GM23338 (cell line): ENCODE data around the gene CFDP1. TPM values are rescaled to one million over a fixed set of nuclear protein-coding genes. Genes with fewer than 3 reads are reported as not detected.

Source experiments
- ATAC-seq: fragments of 200-7000 bp; cut with Tn5 transposase; 3 replicates; pipeline ENCODE4 v1.9.1; 2020
- DNase-seq: peaks from one replicate; pipeline ENCODE4 v3.0.0-alpha.2; 2015; ENCODE audit warnings: low spot score
- H2AFZ ChIP-seq: fragments of 200-600 bp; sonication (generic); 2 replicates; pipeline ENCODE4 v1.8.0; 2016; ENCODE audit warnings: antibody characterized with exemption, mild to moderate bottlenecking, moderate library complexity
- H3F3A ChIP-seq: fragments of 200-600 bp; sonication (generic); replicated peaks from 2 replicates; pipeline ENCODE4 v1.8.0; 2017; ENCODE audit warnings: antibody characterized with exemption, mixed run types, low read depth
- H3K27ac ChIP-seq: fragments of 200-600 bp; sonication (generic); 2 replicates; pipeline ENCODE4 v1.6.1; 2016; ENCODE audit warnings: low read depth
- H3K27me3 ChIP-seq: fragments of 200-600 bp; sonication (generic); 2 replicates; pipeline ENCODE4 v1.8.0; 2016; ENCODE audit warnings: mild to moderate bottlenecking, mixed run types, moderate library complexity; ENCODE audit not compliant: insufficient read depth
- H3K36me3 ChIP-seq: fragments of 200-600 bp; sonication (generic); 2 replicates; pipeline ENCODE4 v1.8.0; 2016; ENCODE audit warnings: mild to moderate bottlenecking; ENCODE audit not compliant: insufficient read depth
- H3K4me1 ChIP-seq: fragments of 200-600 bp; sonication (generic); 2 replicates; pipeline ENCODE4 v1.8.0; 2016; ENCODE audit warnings: mild to moderate bottlenecking, moderate library complexity; ENCODE audit not compliant: insufficient read depth
- H3K4me2 ChIP-seq: fragments of 200-600 bp; sonication (generic); 2 replicates; pipeline ENCODE4 v1.7.1; 2017; ENCODE audit warnings: mixed run types
- H3K4me3 ChIP-seq: fragments of 200-600 bp; sonication (generic); 2 replicates; pipeline ENCODE4 v1.6.1; 2016; ENCODE audit warnings: mixed run types
- H3K79me2 ChIP-seq: fragments of 200-600 bp; sonication (generic); replicated peaks from 2 replicates; pipeline ENCODE4 v1.8.0; 2017; ENCODE audit warnings: mild to moderate bottlenecking; ENCODE audit not compliant: insufficient read depth
- H3K9me2 ChIP-seq: fragments of 200-600 bp; sonication (generic); 2 replicates; pipeline ENCODE4 v1.8.0; 2017; ENCODE audit not compliant: insufficient read depth
- H4K20me1 ChIP-seq: fragments of 200-600 bp; sonication (generic); replicated peaks from 2 replicates; pipeline ENCODE4 v1.8.0; 2017; ENCODE audit warnings: mild to moderate bottlenecking; ENCODE audit not compliant: insufficient read depth
- H3K27ac Mint-ChIP-seq: 2 replicates; pipeline ENCODE4 v1.8.0; 2020; ENCODE audit warnings: inconsistent platforms, mild to moderate bottlenecking, moderate library complexity, mixed read lengths
- H3K27me3 Mint-ChIP-seq: 3 replicates; pipeline ENCODE4 v1.8.0; 2022; ENCODE audit warnings: low read depth, mild to moderate bottlenecking, moderate library complexity, mixed read lengths, inconsistent platforms; ENCODE audit not compliant: insufficient read depth, poor library complexity
- H3K36me3 Mint-ChIP-seq: 3 replicates; pipeline ENCODE4 v1.8.0; 2021; ENCODE audit warnings: low read depth, mild to moderate bottlenecking, inconsistent platforms, moderate library complexity, mixed read lengths
- H3K4me1 Mint-ChIP-seq: 3 replicates; pipeline ENCODE4 v1.8.0; 2020; ENCODE audit warnings: mild to moderate bottlenecking, inconsistent platforms, mixed read lengths
- H3K4me3 Mint-ChIP-seq: 3 replicates; pipeline ENCODE4 v1.8.0; 2021; ENCODE audit warnings: moderate library complexity, mild to moderate bottlenecking, inconsistent platforms, mixed read lengths
- H3K9me3 Mint-ChIP-seq: 3 replicates; pipeline ENCODE4 v1.8.0; 2020; ENCODE audit warnings: moderate library complexity, mild to moderate bottlenecking, inconsistent platforms, mixed read lengths
- CREB1 ChIP-seq: fragments of 250-450 bp; sonication (Bioruptor Pico); IDR thresholded peaks from 2 replicates; pipeline ENCODE4 v1.5.0; 2020; ENCODE audit warnings: low read depth, mild to moderate bottlenecking, moderate library complexity
- EZH2phosphoT487 ChIP-seq: fragments of 200-600 bp; sonication (generic); IDR thresholded peaks from one replicate; pipeline ENCODE4 v1.8.1; 2018; ENCODE audit warnings: antibody characterized with exemption; ENCODE audit not compliant: unreplicated experiment
- JUNB ChIP-seq: IDR thresholded peaks from one replicate; pipeline ENCODE4 v1.6.1; 2016; ENCODE audit warnings: antibody characterized with exemption; ENCODE audit not compliant: unreplicated experiment
- NANOG ChIP-seq: IDR thresholded peaks from 2 replicates; pipeline ENCODE4 v1.6.1; 2016; ENCODE audit warnings: antibody characterized with exemption, borderline replicate concordance
- POLR2AphosphoS5 ChIP-seq: IDR thresholded peaks from 2 replicates; pipeline ENCODE4 v1.6.1; 2016; ENCODE audit warnings: antibody characterized with exemption, low read depth
- REST ChIP-seq: IDR thresholded peaks from one replicate; pipeline ENCODE4 v1.6.1; 2018; ENCODE audit warnings: antibody characterized with exemption; ENCODE audit not compliant: unreplicated experiment
- STAT1 ChIP-seq: IDR thresholded peaks from one replicate; pipeline ENCODE4 v1.6.1; 2016; ENCODE audit warnings: antibody characterized with exemption; ENCODE audit not compliant: unreplicated experiment
- ZNF114 ChIP-seq: fragments of 250-450 bp; sonication (Bioruptor Pico); IDR thresholded peaks from 2 replicates; pipeline ENCODE4 v1.5.0; 2020; ENCODE audit warnings: mild to moderate bottlenecking, moderate library complexity
- ZNF331 ChIP-seq: fragments of 250-450 bp; sonication (Bioruptor Pico); IDR thresholded peaks from 2 replicates; pipeline ENCODE4 v1.5.0; 2020; ENCODE audit warnings: low read depth, mild to moderate bottlenecking, moderate library complexity
- polyA plus RNA-seq: library from polyadenylated mRNA; unstranded; fragments of >200 nt; fragmentation: Nextera tagmentation; extraction: Ambion mirVana; gene quantifications from 2 replicates; pipeline ENCODE4 v1.2.1, GENCODE V29; 2016
- total RNA-seq: library from RNA; depleted of rRNA; stranded (reverse); fragments of >200 nt; shearing (Covaris generic); gene quantifications from 2 replicates; pipeline ENCODE4 v1.2.3, GENCODE V29; 2014
- TF ChIP-seq, protein P1 (sequence below): fragments of 250-450 bp; sonication (Bioruptor Pico); IDR thresholded peaks from 2 replicates; pipeline ENCODE4 v1.5.0; 2020; ENCODE audit warnings: mild to moderate bottlenecking, moderate library complexity
- TF ChIP-seq, protein P2 (sequence below): IDR thresholded peaks from 2 replicates; pipeline ENCODE4 v1.6.1; 2016; ENCODE audit warnings: antibody characterized with exemption

Gene CFDP1
- total and polyA plus RNA-seq, 2 experiments from 2014 or later: 89.9 to 224 TPM

- TF ChIP-seq, protein P1, sequence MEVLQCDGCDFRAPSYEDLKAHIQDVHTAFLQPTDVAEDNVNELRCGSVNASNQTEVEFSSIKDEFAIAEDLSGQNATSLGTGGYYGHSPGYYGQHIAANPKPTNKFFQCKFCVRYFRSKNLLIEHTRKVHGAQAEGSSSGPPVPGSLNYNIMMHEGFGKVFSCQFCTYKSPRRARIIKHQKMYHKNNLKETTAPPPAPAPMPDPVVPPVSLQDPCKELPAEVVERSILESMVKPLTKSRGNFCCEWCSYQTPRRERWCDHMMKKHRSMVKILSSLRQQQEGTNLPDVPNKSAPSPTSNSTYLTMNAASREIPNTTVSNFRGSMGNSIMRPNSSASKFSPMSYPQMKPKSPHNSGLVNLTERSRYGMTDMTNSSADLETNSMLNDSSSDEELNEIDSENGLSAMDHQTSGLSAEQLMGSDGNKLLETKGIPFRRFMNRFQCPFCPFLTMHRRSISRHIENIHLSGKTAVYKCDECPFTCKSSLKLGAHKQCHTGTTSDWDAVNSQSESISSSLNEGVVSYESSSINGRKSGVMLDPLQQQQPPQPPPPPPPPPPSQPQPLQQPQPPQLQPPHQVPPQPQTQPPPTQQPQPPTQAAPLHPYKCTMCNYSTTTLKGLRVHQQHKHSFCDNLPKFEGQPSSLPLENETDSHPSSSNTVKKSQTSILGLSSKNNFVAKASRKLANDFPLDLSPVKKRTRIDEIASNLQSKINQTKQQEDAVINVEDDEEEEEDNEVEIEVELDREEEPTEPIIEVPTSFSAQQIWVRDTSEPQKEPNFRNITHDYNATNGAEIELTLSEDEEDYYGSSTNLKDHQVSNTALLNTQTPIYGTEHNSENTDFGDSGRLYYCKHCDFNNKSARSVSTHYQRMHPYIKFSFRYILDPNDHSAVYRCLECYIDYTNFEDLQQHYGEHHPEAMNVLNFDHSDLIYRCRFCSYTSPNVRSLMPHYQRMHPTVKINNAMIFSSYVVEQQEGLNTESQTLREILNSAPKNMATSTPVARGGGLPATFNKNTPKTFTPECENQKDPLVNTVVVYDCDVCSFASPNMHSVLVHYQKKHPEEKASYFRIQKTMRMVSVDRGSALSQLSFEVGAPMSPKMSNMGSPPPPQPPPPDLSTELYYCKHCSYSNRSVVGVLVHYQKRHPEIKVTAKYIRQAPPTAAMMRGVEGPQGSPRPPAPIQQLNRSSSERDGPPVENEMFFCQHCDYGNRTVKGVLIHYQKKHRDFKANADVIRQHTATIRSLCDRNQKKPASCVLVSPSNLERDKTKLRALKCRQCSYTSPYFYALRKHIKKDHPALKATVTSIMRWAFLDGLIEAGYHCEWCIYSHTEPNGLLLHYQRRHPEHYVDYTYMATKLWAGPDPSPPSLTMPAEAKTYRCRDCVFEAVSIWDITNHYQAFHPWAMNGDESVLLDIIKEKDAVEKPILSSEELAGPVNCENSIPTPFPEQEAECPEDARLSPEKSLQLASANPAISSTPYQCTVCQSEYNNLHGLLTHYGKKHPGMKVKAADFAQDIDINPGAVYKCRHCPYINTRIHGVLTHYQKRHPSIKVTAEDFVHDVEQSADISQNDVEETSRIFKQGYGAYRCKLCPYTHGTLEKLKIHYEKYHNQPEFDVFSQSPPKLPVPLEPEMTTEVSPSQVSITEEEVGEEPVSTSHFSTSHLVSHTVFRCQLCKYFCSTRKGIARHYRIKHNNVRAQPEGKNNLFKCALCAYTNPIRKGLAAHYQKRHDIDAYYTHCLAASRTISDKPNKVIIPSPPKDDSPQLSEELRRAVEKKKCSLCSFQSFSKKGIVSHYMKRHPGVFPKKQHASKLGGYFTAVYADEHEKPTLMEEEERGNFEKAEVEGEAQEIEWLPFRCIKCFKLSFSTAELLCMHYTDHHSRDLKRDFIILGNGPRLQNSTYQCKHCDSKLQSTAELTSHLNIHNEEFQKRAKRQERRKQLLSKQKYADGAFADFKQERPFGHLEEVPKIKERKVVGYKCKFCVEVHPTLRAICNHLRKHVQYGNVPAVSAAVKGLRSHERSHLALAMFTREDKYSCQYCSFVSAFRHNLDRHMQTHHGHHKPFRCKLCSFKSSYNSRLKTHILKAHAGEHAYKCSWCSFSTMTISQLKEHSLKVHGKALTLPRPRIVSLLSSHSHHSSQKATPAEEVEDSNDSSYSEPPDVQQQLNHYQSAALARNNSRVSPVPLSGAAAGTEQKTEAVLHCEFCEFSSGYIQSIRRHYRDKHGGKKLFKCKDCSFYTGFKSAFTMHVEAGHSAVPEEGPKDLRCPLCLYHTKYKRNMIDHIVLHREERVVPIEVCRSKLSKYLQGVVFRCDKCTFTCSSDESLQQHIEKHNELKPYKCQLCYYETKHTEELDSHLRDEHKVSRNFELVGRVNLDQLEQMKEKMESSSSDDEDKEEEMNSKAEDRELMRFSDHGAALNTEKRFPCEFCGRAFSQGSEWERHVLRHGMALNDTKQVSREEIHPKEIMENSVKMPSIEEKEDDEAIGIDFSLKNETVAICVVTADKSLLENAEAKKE (CRISPR knock-in tag): no peak
- TF ChIP-seq JUNB (no peak), EZH2phosphoT487 (no peak), ZNF331 (CRISPR knock-in tag) (no peak), POLR2AphosphoS5 (no peak), STAT1 (no peak)
- TF ChIP-seq, protein P2, sequence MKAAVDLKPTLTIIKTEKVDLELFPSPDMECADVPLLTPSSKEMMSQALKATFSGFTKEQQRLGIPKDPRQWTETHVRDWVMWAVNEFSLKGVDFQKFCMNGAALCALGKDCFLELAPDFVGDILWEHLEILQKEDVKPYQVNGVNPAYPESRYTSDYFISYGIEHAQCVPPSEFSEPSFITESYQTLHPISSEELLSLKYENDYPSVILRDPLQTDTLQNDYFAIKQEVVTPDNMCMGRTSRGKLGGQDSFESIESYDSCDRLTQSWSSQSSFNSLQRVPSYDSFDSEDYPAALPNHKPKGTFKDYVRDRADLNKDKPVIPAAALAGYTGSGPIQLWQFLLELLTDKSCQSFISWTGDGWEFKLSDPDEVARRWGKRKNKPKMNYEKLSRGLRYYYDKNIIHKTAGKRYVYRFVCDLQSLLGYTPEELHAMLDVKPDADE: no peak
These were observed 145.6 kb downstream of the CFDP1 start (continued) for GRCh38 chr16:75287708-75288107.

DNA sequence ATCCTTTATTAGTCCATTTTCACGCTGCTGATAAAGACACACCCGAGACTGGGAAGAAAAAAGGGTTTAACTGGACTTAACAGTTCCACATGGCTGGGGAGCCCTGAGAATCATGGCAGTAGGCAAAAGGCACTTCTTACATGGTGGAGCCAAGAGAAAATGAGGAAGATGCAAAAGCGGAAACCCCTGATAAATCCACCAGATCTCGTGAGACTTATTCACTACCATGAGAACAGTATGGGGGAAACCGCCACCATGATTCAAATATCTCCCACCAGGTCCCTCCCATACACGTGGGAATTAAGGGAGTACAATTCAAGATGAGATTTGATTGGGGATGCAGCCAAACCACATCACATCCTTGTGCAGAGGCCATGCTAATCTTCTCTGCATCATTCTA is 146.9 kb downstream of the CFDP1 start:
- H3K27me3 ChIP-seq: no peaks in the 10 kb centered on the region
- H3K4me2 ChIP-seq: no peak overlapping the region
- H3K36me3 Mint-ChIP-seq: peaks cover 13% of the 10 kb centered on the region
- H2AFZ ChIP-seq: no peak overlapping the region
- H3K27ac ChIP-seq: no peak overlapping the region
- no peak overlapping the region for H3K4me3 Mint-ChIP-seq
- no peaks in the 10 kb centered on the region; the same call in 2 of the 3 replicates for H3K9me3 Mint-ChIP-seq
- peaks cover 4% of the 10 kb centered on the region; the same call in 1 of the 2 replicates for H3F3A ChIP-seq
- DNase-seq (no peak), ATAC-seq (no peak)
- peaks cover 4% of the 10 kb centered on the region; the same call in 1 of the 2 replicates for H3K36me3 ChIP-seq
- H3K4me3 ChIP-seq: no peak overlapping the region
- no peak overlapping the region for H3K27ac Mint-ChIP-seq
- H3K9me2 ChIP-seq: no peaks in the 10 kb centered on the region
- peaks cover 3% of the 10 kb centered on the region for H3K27me3 Mint-ChIP-seq
- TF ChIP-seq STAT1 (no peak), ZNF331 (CRISPR knock-in tag) (no peak), JUNB (no peak), NANOG (no peak), ZNF114 (CRISPR knock-in tag) (no peak), EZH2phosphoT487 (no peak), CREB1 (no peak), REST (no peak)
- H4K20me1 ChIP-seq: no peaks in the 10 kb centered on the region; the same call in 1 of the 2 replicates
- H3K79me2 ChIP-seq: no peaks in the 10 kb centered on the region
- no peaks in the 10 kb centered on the region; the same call in 2 of the 3 replicates for H3K4me1 Mint-ChIP-seq
- no peaks in the 10 kb centered on the region for H3K4me1 ChIP-seq
